GM18868 (cell line): ENCODE measurements around the gene VPS4B.

ENCODE experiments used
- ATAC-seq: cut with Tn5 transposase; IDR thresholded peaks from one replicate; pipeline ENCODE4 v1.9.1; 2021; ENCODE audit warnings: mild to moderate bottlenecking, moderate library complexity; ENCODE audit not compliant: unreplicated experiment

VPS4B gene

GRCh38 chr18:63431180-63431579, 8.9 kb upstream of the VPS4B start:
- ATAC-seq, result no peak

- no peak for ATAC-seq
Measured at GRCh38 chr18:63430526-63430925, 8.2 kb upstream of the VPS4B start.

- no peak for ATAC-seq
Measured at GRCh38 chr18:63427558-63427957, 5.3 kb upstream of the VPS4B start.

GRCh38 chr18:63422864-63423304, 608 bp upstream of the VPS4B start:
- ATAC-seq, result peak; percentile 27

- no peak for ATAC-seq
Measured at GRCh38 chr18:63421514-63421913, 762 bp downstream of the VPS4B start.

- no peak for ATAC-seq
Measured at GRCh38 chr18:63412953-63413352, 9.3 kb downstream of the VPS4B start.

GRCh38 chr18:63410792-63411191, 11.5 kb downstream of the VPS4B start:
- ATAC-seq, result no peak

- no peak for ATAC-seq
Measured at GRCh38 chr18:63409301-63409700, 13.0 kb downstream of the VPS4B start.

GRCh38 chr18:63407734-63408133, 14.5 kb downstream of the VPS4B start:
- ATAC-seq, result no peak

GRCh38 chr18:63405986-63406385, 16.3 kb downstream of the VPS4B start:
- no peak for ATAC-seq

GRCh38 chr18:63402246-63403162, 19.8 kb downstream of the VPS4B start:
- ATAC-seq, result no peak

GRCh38 chr18:63399300-63399699, 23.0 kb downstream of the VPS4B start:
- ATAC-seq, result no peak

- ATAC-seq, result no peak
Measured at GRCh38 chr18:63397349-63397748, 24.9 kb downstream of the VPS4B start.

- no peak for ATAC-seq
Measured at GRCh38 chr18:63395503-63395902, 26.8 kb downstream of the VPS4B start.

GRCh38 chr18:63394954-63395353, 27.3 kb downstream of the VPS4B start:
- ATAC-seq, result no peak

- ATAC-seq, result no peak
Measured at GRCh38 chr18:63387861-63388260, 34.4 kb downstream of the VPS4B start.

- ATAC-seq, result no peak
Measured at GRCh38 chr18:63382843-63383242, 39.4 kb downstream of the VPS4B start.

GRCh38 chr18:63379639-63379962, 42.7 kb downstream of the VPS4B start:
- peak; percentile 8 for ATAC-seq

GRCh38 chr18:63378919-63379638, 43.2 kb downstream of the VPS4B start:
- ATAC-seq, result peak; percentile 71

GRCh38 chr18:63377275-63377980, 44.8 kb downstream of the VPS4B start:
- no peak for ATAC-seq

- no peak for ATAC-seq
Measured at GRCh38 chr18:63376538-63376937, 45.7 kb downstream of the VPS4B start.

- no peak for ATAC-seq
Measured at GRCh38 chr18:63374540-63374939, 47.7 kb downstream of the VPS4B start.
